ELR (cell line): ENCODE measurements around the gene EPN2.

Source experiments
- DNase-seq: peaks from one replicate; pipeline ENCODE4 v3.0.0-alpha.2; 2015; ENCODE audit warnings: low read depth

Gene EPN2

DNA sequence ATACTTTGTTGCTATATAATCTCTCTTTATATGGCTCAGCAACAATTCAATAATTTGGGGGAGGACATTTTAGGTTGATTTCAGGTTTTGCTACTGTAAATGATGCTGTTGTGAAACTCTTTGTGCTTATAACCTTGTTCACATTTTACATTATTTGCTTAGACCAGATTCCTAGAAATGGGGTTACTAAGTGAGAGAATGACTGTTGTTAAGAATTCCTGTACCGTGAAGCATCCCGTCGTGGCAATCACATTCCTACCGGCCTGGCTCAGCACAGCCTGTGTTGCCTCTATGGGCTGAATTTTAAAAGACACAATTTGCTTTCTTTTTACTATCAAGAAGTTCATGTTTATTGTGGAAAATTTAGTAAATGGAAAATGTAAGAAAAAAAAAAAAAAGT is 94.0 kb downstream of the EPN2 start:
- DNase-seq: peak; percentile 91

DNA sequence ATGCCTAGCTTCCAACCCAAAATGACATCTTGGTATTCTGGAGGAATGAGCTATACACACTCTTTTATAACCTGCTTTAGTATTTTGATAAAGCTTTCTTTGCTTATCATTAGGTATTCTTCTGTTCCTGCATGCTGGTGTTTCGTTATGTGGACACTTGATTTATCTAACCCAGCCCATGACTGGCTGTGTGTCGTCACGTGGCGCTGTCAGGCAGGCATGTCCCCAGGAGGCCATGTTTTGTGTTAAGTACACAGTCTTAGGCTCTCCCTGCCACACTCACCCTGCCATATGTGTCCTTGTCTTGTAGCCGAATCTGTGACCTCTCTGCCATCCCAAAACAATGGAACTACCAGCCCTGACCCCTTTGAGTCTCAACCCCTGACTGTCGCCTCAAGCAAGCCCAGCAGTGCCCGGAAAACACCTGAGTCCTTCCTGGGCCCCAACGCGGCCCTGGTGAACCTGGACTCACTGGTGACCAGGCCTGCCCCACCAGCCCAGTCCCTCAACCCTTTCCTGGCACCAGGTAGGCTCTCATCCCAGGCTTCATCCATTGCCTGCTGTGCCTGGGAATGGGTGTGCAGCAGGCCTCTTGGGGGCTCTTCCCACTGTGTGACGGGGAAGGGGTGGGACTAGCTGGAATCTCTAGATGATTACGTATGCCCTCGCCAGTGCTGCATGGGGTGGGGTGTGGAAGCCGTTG is 94.5 kb downstream of the EPN2 start:
- DNase-seq: no peak

DNA sequence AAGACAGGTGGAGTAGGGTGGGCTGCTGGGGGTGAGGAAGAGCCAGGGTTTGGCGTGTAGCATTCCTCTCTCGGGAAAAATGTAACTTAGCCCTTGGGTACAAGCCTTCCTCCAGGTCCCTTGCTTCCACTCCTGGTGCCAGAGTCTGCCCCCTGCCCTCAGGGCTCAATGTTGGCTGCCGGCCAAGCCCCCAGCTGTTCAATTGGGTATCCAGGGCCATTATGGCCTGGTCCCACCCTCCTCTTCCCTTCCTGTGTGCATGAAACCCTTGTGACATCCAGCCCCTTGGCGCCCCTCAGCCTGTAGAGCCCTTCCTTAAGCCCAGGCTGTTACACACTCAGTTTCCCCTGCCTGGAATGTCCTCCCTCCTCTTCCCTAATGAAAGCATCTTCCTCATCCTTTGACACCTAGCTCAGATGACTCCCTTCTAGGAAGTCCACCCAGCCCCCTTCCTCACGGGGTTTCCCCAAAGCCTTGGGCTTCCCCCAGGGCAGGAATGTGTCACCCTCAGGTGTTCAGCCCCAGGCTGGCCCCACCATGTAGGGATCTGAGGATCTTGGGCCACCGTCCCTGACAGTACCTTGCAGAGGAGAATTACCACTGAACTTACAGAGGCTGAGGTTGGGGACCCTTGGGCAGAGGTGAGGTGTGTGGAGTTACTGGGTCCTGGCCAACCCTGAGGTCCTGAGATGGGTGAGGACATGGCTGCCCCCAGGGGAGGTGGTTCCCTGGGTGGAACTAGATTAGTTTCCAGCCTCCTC is 95.4 kb downstream of the EPN2 start:
- DNase-seq: peak; percentile 24

DNA sequence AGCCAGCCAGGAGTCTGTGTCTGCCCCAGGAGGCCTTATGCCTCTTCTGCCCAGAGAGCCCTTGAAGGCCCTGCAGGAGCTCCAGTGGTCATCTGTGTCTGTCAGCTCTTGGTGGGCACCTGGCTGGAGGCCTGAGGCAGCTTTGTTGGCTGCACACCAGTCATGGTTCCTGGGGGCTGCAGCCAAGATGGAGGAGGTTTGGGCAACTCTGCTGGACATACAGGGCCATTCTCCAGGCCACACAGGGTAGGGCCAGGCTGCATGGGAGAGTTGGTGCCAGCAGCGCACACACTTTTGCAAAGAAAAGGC is 95.9 kb downstream of the EPN2 start:
- DNase-seq: no peak

DNA sequence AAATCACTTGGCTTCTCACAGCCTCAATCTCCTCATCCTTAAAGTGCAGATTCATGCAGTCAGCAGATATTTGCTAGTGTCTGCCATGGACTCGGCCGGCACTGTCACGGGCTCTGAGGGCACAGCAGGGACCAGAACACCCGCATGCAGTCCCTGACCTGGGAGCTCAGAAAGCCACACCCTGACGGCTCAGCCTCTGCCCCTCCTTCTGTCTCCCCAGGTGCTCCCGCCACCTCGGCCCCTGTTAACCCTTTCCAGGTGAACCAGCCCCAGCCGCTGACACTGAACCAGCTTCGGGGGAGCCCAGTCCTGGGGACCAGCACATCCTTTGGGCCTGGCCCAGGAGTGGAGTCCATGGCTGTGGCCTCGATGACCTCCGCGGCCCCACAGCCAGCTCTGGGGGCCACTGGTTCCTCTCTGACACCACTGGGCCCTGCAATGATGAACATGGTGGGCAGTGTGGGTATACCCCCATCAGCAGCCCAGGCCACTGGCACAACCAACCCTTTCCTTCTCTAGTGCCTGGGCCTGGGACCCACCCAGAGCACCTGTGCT is 96.6 kb downstream of the EPN2 start:
- no peak for DNase-seq

DNA sequence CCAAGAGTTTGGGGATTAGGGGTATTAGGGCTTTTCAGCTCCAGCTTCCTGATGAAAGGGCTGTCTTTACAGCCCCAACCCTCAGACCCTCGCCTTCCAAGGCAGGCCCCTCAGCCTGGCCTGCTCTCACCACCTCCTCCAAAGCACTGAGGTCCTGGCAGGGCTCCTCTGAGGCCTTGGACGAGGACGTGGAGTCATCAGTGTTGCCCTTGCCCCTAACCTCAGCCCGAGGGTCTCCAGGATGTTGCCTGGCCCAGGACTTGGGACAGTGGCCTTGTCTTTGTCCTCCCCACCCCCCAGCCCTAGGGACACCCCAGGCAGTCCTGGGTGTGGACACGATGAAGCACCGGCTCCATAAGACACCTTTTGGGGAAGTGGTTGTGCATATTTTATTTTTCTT is 97.2 kb downstream of the EPN2 start:
- DNase-seq: no peak

DNA sequence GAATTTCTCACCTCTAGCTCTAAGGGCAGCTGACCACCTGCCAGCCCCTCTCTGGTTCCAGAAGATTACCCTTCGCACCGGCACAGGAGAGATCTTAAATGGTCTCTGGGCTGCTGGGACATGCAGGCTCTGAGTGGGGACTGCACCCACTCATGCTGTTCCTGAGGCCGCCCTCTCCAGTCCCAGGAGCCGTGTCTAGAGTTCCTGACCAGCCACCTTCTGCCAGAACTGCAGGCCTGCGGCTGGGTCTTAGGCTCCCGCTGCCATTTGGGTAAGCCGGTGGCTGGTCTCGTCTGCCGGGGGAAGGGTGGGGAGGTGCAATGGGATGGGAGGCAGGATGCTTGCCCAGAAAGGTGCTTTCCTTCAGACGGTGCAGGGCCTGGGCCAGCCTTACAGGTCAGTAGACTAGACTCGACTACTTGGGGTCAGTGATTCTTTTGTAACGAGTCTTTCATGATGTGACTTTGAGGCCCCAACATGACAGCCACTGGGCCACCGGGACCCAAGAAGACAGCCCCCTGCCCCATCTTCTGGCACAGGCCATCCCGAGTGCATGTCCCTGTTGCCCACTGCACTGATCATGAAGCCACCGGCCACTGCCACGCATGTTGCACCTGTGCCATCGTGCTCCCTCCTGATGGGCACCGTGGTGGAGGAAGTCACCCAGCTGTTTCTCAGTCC is 98.9 kb downstream of the EPN2 start:
- DNase-seq: no peak

DNA sequence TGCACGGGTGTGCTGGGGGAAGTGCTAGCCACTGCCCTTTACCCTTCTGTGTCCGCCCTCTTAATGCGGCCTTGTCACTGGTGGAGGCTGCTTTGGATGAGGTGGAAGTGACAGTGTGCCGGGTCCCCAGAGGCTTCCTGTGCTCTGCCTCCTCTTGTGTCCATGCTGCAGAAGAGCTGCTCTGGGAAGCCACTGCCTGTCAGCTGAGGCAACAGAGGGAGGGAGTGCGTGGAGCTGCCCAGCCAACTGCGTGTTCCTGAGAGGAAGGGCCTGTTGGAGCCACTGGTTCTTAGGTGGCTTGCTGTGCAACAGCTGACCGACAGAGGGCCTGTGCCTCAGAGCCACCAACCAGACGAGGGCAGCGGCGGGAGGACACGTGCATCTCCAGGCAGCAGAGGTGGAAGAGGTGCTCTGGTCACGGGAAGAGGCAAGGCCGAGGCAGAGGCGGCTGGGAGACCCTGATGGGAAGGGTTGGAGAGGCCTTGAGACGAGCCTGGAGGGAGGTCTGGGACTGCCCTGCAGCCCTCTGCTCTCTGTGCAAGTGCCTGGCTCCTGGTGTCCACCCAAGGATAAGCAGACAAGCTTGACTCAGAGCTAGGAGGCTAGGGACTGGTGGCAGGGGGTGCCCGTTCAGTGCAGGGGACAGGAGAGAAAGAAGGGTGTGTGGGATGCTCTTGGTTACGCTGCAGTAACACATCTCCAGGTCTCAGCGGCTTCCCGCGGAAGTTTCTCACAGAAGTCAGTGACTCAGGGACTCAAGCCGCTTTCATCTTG is 100.0 kb downstream of the EPN2 start:
- no peak for DNase-seq

DNA sequence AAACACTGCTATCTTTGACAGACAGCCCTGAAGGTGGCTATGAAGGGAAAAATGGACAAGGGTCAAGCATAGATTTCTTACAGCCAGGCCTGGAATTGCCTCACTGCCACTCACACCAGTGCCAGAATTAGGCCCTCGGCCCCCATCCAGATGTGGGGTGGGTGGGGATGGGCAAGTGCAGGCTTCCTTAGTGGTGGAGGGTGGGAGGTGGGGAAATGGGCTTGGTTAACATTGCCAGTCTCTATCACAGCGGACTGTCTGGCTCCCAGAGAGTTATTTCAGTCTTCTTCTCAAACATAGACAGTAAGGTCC is 100.5 kb downstream of the EPN2 start:
- no peak for DNase-seq

DNA sequence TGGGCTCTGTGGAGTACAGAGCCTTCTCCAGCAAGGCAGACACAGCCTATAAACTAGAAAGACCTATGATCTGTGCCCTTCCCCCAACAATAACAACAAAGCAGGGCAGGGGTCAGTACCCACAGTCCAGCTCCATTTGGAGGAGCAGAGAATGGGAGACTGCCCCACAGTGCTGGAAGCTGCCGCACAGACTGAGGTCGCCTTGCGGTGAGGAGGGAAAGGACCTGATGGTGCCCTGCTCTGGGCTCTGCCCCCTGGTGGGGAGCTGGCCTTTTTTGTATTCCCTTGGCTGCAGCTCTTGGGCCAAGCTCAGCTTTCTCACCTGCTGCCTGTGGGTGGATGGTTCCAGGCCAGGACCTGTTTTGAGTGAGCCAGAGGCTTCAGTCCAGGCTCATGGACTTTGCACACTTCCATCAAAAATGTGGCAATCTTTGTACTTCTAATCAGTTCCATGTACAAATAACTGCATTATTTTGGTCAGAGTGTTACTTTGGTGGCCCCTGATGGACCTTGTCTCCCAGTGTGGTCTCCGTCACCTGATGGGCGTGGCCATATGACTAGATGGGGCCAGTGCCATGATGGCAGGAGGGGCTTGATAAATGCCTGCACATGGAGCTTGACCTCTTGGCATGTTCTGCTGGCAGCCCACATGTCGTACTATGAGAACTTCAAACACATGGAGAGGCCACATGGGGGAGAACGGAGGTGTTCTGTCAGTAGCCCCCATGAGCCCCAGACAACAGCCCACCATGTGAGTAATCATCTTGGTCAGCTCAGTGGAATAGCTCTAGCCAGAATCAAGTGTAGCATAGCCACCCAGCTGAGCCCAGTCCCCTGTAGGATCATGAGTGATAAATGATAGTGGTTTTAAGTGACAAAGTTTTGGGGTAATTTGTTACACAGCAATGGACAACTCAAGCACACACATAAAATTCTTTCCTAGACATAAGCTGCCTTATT is 101.1 kb downstream of the EPN2 start:
- DNase-seq: peak; percentile 63

DNA sequence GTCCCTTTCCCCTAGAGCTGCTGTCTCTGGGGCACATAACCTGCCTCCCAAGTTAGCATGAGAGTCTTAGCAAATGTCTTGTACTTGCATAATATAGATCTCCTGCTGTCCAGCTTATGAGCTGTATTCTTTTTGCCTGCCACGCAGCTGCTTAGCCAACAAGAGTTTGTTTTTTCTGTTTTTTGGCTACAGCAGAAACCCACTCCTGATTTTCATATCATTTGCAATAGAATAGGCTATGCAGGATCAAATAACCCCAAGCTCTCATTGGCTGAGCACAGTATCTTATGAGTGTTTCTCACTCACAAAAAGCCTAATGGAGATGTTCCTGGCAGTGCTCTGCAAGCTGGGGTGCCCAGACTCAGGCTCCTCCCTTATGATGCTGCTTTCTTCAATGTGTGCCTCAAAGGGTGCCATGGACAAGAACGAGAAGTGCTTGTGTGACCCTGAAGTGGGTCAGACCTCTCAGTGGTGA is 102.2 kb downstream of the EPN2 start:
- DNase-seq: no peak

DNA sequence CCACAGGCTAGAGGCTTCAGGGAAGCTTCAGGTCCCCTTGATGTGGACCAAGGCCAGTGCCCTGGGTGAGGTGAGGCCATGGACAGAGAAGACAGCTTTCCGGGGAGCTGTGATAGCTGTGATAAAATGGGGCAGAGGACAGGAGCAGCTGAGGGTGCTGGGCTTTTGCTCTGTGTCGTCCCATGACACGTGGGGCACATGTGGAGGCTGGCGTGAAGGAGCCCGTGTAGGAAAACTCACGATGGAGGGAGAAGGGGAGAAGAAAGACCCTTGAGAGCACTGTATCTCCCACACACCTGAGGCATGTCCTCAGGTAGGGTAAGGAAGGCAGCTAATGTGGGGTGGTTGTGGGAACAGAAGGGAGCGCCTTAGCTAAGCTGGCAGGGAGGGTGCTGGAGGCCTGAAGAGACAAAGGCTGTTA is 104.1 kb downstream of the EPN2 start:
- DNase-seq: no peak

DNA sequence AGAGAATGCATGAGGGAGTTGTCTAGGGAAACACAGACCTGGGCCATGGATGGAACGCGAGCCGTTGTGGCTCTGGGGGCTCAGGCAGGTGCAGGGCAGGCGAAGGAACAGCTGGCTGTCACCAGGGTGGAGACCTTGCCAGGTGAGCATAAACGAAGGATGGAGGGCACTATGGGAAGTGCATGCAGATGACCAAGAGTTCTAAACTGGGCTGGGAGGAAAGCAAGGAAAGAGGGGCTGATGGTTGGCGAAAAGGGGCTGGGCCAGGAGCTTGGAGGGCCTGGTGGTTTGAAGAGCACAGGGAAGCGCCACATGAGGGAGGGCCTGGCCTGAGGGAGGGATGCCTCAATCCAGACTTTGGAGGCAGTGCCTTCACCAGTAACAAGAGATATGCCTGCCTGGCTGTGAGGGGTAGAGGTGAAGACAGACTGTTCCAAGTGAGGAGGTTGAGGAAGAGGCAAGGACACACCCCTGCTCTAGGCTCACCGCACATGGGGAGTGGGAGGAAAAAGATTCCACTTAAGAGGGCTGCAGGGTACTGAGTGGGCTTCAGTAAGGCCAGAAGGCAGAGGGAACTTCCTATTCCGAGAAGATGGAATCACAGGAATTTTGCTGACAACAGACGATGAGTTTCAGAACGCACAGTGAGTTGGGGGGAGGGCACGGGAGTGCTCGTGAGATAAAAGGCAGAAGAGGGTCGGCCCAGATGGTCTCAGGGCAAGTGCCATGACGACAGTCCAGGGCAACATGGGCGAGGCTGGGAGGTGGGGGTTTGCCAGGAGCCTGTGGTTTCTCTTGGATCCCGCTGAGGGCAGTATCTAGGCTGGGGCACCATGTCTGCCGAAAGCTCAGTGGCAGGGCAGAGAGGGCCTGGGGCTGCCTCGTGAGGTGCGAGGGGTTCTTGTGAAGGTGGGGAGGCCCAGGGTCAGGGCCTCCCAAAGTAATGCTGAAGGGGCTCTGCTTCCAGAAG is 104.8 kb downstream of the EPN2 start:
- no peak for DNase-seq

DNA sequence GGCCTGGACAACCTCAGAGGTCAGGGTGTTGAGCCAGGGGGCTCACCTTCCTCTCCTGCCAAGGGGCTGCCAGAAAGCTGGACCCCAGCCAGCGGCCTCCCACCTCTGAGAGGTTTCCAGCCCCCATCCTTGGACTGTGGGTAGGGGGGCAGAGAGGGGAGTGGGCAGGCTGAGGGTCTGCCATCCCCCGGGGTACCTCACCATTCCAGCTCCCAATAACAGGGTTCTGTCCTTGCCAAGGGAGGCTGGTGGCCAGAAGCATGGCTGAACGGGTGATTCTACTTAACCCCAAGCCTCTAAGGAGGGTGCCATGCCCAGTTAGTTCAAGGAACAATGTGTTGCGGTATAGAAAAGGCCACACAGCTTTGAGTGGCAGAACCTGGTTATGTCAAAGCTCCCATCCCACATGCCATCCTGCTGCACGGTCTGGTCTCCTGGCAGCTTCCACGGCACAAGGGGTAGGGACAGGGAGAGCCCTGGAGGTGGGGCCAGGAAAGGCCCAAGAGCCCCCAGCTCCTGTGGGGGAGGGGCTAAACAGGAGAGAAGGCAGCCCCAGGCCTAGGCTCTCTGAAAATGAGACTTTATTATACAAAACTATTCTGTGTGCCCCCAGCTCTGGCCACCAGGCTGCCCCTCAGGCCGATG is 105.6 kb downstream of the EPN2 start:
- DNase-seq: no peak

DNA sequence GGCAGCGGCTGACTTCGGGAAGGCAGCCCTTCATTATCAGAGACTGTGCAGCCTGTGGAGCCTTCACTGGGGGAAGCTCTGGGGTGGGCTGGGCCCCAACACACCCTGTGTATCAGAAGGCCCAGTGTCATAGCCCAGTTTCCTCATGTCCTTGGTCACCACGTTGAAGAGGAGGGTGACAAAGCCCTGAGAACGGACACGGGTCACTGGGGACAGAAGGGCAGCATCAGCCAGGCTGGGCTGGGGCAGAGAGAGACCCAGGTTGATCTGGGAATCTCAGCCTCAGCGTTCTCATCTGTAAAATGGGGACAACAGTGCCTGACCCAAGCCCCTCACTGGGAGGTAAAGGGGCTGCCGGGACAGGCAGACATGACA is 106.1 kb downstream of the EPN2 start:
- no peak for DNase-seq

DNA sequence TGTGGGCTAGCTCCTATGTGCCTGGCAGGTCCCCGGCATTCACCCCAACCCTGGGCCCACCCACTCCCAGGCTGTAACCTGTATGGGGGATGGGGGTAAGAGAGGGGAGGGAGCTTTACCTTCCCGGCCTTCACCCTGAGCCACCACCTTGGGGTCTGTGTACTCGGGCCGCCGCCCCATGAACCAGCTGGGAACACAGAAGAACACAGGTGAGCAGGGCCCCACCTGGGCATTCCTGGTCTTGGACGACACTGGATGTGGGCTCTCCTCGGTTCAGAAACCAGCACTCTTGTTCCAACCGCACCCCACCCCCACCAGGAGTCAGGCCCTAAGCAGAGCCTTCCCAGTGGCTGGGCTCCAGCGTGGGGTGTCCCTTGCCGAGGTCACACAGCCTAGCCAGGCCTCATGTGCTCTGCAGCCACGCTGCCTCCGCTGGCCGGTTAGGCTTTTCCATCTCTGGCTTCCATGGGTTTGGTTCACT is 106.5 kb downstream of the EPN2 start:
- DNase-seq: no peak

DNA sequence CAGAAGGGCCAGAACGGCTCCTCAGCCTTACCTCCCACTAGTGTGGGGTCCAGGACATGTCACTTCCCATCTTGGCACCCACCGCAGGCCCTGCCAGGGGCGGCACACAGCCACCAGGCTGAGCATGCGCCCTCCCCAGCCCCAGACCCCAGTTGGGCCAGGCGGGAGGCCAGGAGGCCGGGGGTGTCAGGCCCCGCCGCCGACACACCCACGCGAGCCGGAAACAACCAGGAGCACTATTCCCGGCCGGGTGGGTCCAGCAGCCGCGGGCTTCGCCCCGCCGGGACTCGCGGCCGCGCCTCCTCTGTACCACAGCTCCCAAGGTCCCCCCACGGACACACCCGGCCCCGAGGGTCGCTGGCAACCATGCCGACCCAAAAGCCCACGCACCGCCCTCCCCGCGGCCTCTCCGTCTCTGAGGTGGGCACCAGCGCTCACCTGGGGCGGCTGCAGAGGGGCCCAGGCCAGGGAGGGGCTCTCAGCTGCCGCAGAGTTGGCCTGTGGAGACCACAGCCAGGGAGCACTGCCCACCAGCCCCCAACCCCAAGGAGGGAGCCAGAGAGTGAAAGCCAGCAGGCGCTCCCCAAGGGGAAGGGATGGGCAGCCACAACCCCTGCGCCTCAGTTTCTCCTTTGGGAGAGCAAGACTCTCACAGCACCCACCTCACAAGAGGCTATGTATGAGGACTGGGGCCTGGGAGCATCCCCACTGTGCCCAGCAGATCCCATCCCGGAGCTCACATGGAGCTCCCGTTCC is 107.3 kb downstream of the EPN2 start:
- no peak for DNase-seq

DNA sequence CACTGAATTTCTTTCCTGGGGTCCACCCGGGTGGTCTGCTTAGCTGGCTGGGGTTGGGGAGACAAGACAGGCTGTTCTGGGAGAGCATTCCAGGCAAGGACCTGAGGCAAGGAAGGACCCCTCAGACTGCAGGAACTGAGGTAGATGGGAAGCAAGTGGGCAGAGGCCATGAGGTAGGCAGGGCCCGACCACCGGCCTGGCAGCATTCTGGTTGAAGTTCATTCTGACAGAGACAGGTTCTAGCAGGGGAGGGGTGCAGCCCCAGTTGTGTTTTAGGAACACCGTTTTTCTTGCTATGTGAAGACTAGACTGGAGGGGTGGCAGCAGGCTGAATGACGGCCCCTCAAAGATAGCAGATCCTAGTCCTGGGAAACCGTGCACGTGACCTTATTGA is 107.9 kb downstream of the EPN2 start:
- no peak for DNase-seq
